Testis (tissue), 5 donors: ENCODE data around the gene HOPX. TPM values are rescaled to one million over a fixed set of nuclear protein-coding genes. Genes with fewer than 3 reads are reported as not detected.
"Not testable (repeated sequence)": the region's sequence is repeated elsewhere in the genome, so short reads cannot be mapped to it uniquely, and the experiment has no call there.

Experiments used
- DNase-seq: peaks from one replicate; pipeline ENCODE4 v3.0.0-alpha.2; 2019
- H3K27ac ChIP-seq, 2 donors: fragments of 200-600 bp; sonication (generic); one replicate each; pipeline ENCODE4 v1.5.1; 2019
- H3K27me3 ChIP-seq: fragments of 200-600 bp; sonication (generic); one replicate; pipeline ENCODE4 v1.5.1; 2019
- H3K36me3 ChIP-seq: fragments of 200-600 bp; sonication (generic); one replicate; pipeline ENCODE4 v1.5.1; 2017; ENCODE audit warnings: low read depth; ENCODE audit errors: missing control alignments
- H3K4me1 ChIP-seq: fragments of 200-600 bp; sonication (generic); one replicate; pipeline ENCODE4 v1.5.1; 2019
- H3K4me3 ChIP-seq, 2 donors: fragments of 200-600 bp; sonication (generic); one replicate each; pipeline ENCODE4 v1.5.1; 2017 to 2019
- H3K9me3 ChIP-seq: fragments of 200-600 bp; sonication (generic); one replicate; pipeline ENCODE4 v1.5.1; 2017
- POLR2A ChIP-seq: fragments of 450-650 bp; IDR thresholded peaks from one replicate; pipeline ENCODE4 v1.6.1; 2017; ENCODE audit warnings: antibody characterized with exemption, mild to moderate bottlenecking, moderate library complexity
- WGBS, 2 donors: methylation state at CpG; one replicate each; pipeline ENCODE4 v1.1.5; 2018; 5-methylcytosine and 5-hydroxymethylcytosine counted together
- intact Hi-C: fragments of 100-400 bp; cut with DNase I; formaldehyde crosslinking; loops from one replicate; pipeline ENCODE4 v1.15.1; 2023; ENCODE audit warnings: low total_unique reads
- long read RNA-seq, 2 donors: transcript quantifications; one replicate each; lab custom pipeline, GENCODE V29; 2026
- polyA plus RNA-seq: library from polyadenylated mRNA; stranded (reverse); fragments of 350-450 nt; fragmentation: Illumina TruSeq; extraction: RNeasy Lipid Tissue Mini Kit (QIAGEN cat#74804); gene quantifications from one replicate; pipeline ENCODE4 v1.2.3, GENCODE V29; 2014; ENCODE audit warnings: low read depth, low replicate concordance; ENCODE audit not compliant: insufficient read depth
- total RNA-seq, 2 donors: library from RNA; depleted of rRNA; stranded (reverse); fragments of >200 nt; gene quantifications; one replicate each; pipeline ENCODE4 v1.2.3, GENCODE V29; 2016
- TF ChIP-seq, protein P1 (sequence below), 3 experiments: fragments of 450-650 bp in 2 of 3; fragments of 200-600 bp in 1 of 3; sonication (generic) in 1 of 3; IDR thresholded peaks; one replicate each; pipeline ENCODE4 v1.5.1; 2016 to 2019; ENCODE audit warnings: antibody characterized with exemption in 3 of 3, mild to moderate bottlenecking in 2 of 3, moderate library complexity in 1 of 3

Gene HOPX, protein sequence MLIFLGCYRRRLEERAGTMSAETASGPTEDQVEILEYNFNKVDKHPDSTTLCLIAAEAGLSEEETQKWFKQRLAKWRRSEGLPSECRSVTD
- 100 to 1,000 TPM; 141 to 158 TPM for total RNA-seq
- polyA plus RNA-seq, result 102 TPM
- long read RNA-seq, donor 1, transcript HOPX-201 (3 exons, 1,129 nt), result major isoform, 12 of 24 reads
- long read RNA-seq, donor 1, partial matches to known transcripts, result 0 of 24 reads
- long read RNA-seq, donor 1, other reads (novel, unspliced or antisense), result 0 of 24 reads
- long read RNA-seq, donor 2, partial matches to known transcripts, result 0 of 7 reads
- long read RNA-seq, donor 2, other reads (novel, unspliced or antisense), result 0 of 7 reads

- WGBS, 2 donors, result 17 to 19% methylated on average over 17 to 18 of the region's 18 CpGs
- intact Hi-C loops, result no loop called here
- H3K27ac ChIP-seq, result peak within 1 kb of the TSS; percentile 40 to 67
- TF ChIP-seq, protein P1, sequence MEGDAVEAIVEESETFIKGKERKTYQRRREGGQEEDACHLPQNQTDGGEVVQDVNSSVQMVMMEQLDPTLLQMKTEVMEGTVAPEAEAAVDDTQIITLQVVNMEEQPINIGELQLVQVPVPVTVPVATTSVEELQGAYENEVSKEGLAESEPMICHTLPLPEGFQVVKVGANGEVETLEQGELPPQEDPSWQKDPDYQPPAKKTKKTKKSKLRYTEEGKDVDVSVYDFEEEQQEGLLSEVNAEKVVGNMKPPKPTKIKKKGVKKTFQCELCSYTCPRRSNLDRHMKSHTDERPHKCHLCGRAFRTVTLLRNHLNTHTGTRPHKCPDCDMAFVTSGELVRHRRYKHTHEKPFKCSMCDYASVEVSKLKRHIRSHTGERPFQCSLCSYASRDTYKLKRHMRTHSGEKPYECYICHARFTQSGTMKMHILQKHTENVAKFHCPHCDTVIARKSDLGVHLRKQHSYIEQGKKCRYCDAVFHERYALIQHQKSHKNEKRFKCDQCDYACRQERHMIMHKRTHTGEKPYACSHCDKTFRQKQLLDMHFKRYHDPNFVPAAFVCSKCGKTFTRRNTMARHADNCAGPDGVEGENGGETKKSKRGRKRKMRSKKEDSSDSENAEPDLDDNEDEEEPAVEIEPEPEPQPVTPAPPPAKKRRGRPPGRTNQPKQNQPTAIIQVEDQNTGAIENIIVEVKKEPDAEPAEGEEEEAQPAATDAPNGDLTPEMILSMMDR (IDR thresholded peaks at IDR 0.05), result no peak
- TF ChIP-seq POLR2A, result no peak
- H3K36me3 ChIP-seq, result no peaks in the 10 kb centered on the region
- H3K4me1 ChIP-seq, result peaks cover 3% of the 10 kb centered on the region
- no peaks in the 10 kb centered on the region for H3K9me3 ChIP-seq
- no peaks in the 10 kb centered on the region for H3K27me3 ChIP-seq
- DNase-seq, result peak; percentile 78
- peak within 1 kb of the TSS in 1 of 2 donors; percentile 5 for H3K4me3 ChIP-seq
Observed at GRCh38 chr4:56681158-56681852, at the start of gene HOPX. Gene HOPX (minus strand): TSS chr4:56681296. CDS start chr4:56657816, 23,480 bp downstream.

DNA sequence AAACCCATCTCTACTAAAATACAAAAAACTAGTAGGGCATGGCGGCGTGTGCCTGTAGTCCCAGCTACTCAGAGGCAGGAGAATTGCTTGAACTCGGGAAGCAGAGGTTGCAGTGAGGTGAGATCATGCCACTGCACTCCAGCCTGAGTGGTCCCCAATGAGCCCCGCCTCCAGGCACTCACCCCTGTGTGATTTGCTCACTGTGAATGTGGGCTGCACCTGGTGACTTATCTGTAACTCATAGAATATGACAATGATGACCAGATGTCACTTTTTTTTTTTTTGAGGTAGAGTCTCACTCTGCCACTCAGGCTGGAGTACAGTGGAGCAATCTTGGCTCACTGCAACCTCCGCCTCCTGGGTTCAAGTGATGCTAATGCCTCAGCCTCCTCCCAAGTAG is 49.0 kb upstream of the HOPX start:
- no peak for DNase-seq
- Histone ChIP-seq H3K36me3 (no peaks in the 10 kb centered on the region), H3K27ac (no peak overlapping the region), H3K4me1 (peaks cover 13% of the 10 kb centered on the region), H3K27me3 (no peaks in the 10 kb centered on the region), H3K9me3 (no peaks in the 10 kb centered on the region), H3K4me3 (no peak overlapping the region)
- intact Hi-C loops, result no loop called here
- WGBS, 2 donors, result 90 to 95% methylated on average over 5 of the region's 5 CpGs
- no peak for TF ChIP-seq POLR2A
- TF ChIP-seq, protein P1 (IDR thresholded peaks at IDR 0.05), result no peak

DNA sequence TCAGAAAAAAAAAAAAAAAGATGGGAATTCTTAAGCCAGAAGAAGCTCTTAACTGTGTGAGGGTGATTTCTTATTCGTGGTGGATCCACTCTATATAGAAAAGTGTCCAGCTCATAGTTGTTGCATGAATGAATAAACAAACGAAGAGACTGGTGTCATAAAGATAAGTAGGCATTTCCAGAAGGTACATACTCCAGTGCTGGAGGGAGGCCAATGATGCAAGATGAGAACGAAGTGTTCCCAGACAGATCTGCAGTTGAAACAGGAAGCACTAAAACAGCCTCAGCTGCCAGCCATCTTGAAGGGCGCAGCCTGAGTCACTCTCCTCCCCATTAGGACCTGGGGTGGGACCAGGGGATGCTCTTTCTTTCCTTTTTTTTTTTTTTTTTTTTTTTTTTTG is 47.4 kb upstream of the HOPX start:
- Histone ChIP-seq H3K4me3 (no peak overlapping the region), H3K27me3 (no peaks in the 10 kb centered on the region), H3K9me3 (no peaks in the 10 kb centered on the region), H3K27ac (peak overlapping the region; percentile 68), H3K36me3 (no peaks in the 10 kb centered on the region), H3K4me1 (peaks cover 13% of the 10 kb centered on the region)
- TF ChIP-seq POLR2A, result no peak
- TF ChIP-seq, protein P1 (IDR thresholded peaks at IDR 0.05), result no peak
- DNase-seq, result peak; percentile 92
- 13 to 36% methylated on average over 4 of the region's 4 CpGs for WGBS, 2 donors
- intact Hi-C loops, result no loop called here

DNA sequence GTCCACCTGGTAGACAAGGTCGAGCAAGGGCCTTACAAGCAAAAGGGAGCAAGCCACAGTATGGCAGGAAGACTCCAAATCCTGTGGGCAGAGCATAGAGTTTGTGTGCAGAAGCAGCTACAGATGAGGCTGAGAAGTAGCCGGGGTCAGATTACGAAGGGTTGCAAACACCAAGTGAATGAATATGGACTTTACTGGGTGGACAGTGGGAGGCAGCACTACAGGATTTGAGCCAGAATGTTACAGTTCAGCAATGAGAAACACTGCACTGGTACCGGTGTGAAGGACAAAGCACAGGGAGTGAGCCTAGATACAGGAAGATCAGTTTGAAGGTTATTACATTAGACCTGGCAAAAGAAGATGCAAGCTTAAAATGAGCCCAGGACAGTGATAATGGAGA is 46.1 kb upstream of the HOPX start:
- H3K27me3 ChIP-seq, result no peaks in the 10 kb centered on the region
- 58 to 61% methylated on average over 4 of the region's 4 CpGs for WGBS, 2 donors
- no peak overlapping the region for H3K4me3 ChIP-seq
- H3K36me3 ChIP-seq, result no peaks in the 10 kb centered on the region
- no peak for TF ChIP-seq POLR2A
- TF ChIP-seq, protein P1 (IDR thresholded peaks at IDR 0.05), result no peak
- intact Hi-C loops, result no loop called here
- H3K27ac ChIP-seq, result peak overlapping the region; percentile 53 to 68
- no peaks in the 10 kb centered on the region for H3K9me3 ChIP-seq
- DNase-seq, result peak; percentile 61
- peaks cover 13% of the 10 kb centered on the region for H3K4me1 ChIP-seq

DNA sequence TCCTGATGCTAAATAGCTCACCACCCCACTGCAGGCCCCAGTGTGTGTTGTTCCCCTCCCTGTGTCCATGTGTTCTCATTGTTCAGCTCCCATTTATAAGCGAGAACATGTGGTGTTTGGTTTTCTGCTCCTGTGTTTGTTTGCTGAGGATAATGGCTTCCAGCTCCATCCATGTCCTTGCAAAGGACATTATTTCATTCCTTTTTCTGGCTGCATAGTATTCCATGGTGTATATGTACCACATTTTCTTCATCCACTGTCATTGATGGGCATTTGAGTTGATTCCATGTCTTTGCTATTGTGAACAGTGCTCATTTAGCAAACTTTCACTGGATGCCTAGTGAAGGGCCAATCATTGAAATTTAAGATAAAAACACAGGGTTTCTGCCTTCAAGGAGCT is 45.5 kb upstream of the HOPX start:
- DNase-seq, intact Hi-C loops, H3K27ac ChIP-seq: not testable (repeated sequence)

More for the DNA sequence above, 45.5 kb upstream of the HOPX start:
- not testable (repeated sequence) for H3K9me3 ChIP-seq, H3K27me3 ChIP-seq, H3K36me3 ChIP-seq, H3K4me3 ChIP-seq
- peaks cover 13% of the 10 kb centered on the region for H3K4me1 ChIP-seq
- 79 to 100% methylated on average over 1 of the region's 1 CpG for WGBS, 2 donors
